H9 (cell line): ENCODE measurements around the gene DENND6B. TPM values are rescaled to one million over a fixed set of nuclear protein-coding genes. Genes with fewer than 3 reads are reported as not detected.
A peak's percentile ranks its signal among the peaks of the same experiment; 100 is the strongest.

Experiments used
- DNase-seq: peaks from one replicate; pipeline ENCODE4 v3.0.0-alpha.2; 2017
- H2AFZ ChIP-seq: one replicate; pipeline ENCODE4 v1.6.1; 2013; ENCODE audit warnings: mild to moderate bottlenecking, low read length, control low read depth, moderate library complexity
- H2AK5ac ChIP-seq: 2 replicates; pipeline ENCODE4 v1.6.1; 2013; ENCODE audit warnings: low read length, control low read depth, mixed read lengths; ENCODE audit not compliant: insufficient read length
- H2BK120ac ChIP-seq: one replicate; pipeline ENCODE4 v1.6.1; 2013; ENCODE audit warnings: low read depth, mild to moderate bottlenecking, low read length, control low read depth, inconsistent platforms; ENCODE audit not compliant: poor library complexity, severe bottlenecking
- H2BK12ac ChIP-seq: 2 replicates; pipeline ENCODE4 v1.6.1; 2013; ENCODE audit warnings: low read length, control low read depth, mixed read lengths, low read depth; ENCODE audit not compliant: insufficient read length
- H2BK15ac ChIP-seq: 2 replicates; pipeline ENCODE4 v1.6.1; 2013; ENCODE audit warnings: low read depth, low read length, control low read depth
- H2BK20ac ChIP-seq: one replicate; pipeline ENCODE4 v1.6.1; 2013; ENCODE audit warnings: low read depth, mild to moderate bottlenecking, low read length, control low read depth, inconsistent platforms; ENCODE audit not compliant: poor library complexity, severe bottlenecking
- H2BK5ac ChIP-seq: 2 replicates; pipeline ENCODE4 v1.6.1; 2013; ENCODE audit warnings: low read length, control low read depth, mixed read lengths; ENCODE audit not compliant: insufficient read length
- H3K14ac ChIP-seq: 2 replicates; pipeline ENCODE4 v1.6.1; 2013; ENCODE audit warnings: low read length, control low read depth; ENCODE audit not compliant: insufficient read depth
- H3K18ac ChIP-seq: 2 replicates; pipeline ENCODE4 v1.6.1; 2013; ENCODE audit warnings: low read depth, mild to moderate bottlenecking, mixed read lengths, low read length, control low read depth; ENCODE audit not compliant: insufficient read length
- H3K23ac ChIP-seq: 2 replicates; pipeline ENCODE4 v1.6.1; 2013; ENCODE audit warnings: low read length, control low read depth, mixed read lengths, low read depth; ENCODE audit not compliant: insufficient read length
- H3K23me2 ChIP-seq: 2 replicates; pipeline ENCODE4 v1.6.1; 2013; ENCODE audit warnings: low read depth, mild to moderate bottlenecking, mixed read lengths, low read length, control low read depth; ENCODE audit not compliant: insufficient read length, poor library complexity, severe bottlenecking
- H3K27ac ChIP-seq: 2 replicates; pipeline ENCODE4 v1.5.1; 2013; ENCODE audit warnings: low read length, control low read depth, mixed read lengths, low read depth; ENCODE audit not compliant: insufficient read length
- H3K27me3 ChIP-seq: 2 replicates; pipeline ENCODE4 v1.6.1; 2013; ENCODE audit warnings: low read length, control low read depth, inconsistent platforms; ENCODE audit not compliant: insufficient read depth
- H3K4ac ChIP-seq: 2 replicates; pipeline ENCODE4 v1.6.1; 2013; ENCODE audit warnings: low read depth, mild to moderate bottlenecking, control low read depth, inconsistent platforms, low read length, moderate library complexity
- H3K4me1 ChIP-seq: 2 replicates; pipeline ENCODE4 v1.6.1; 2013; ENCODE audit warnings: low read length, control low read depth, inconsistent platforms; ENCODE audit not compliant: insufficient read depth
- H3K4me2 ChIP-seq: 2 replicates; pipeline ENCODE4 v1.6.1; 2013; ENCODE audit warnings: low read length, control low read depth, mixed read lengths; ENCODE audit not compliant: insufficient read length, insufficient read depth
- H3K56ac ChIP-seq: 2 replicates; pipeline ENCODE4 v1.6.1; 2013; ENCODE audit warnings: low read depth, mild to moderate bottlenecking, mixed read lengths, low read length, control low read depth; ENCODE audit not compliant: insufficient read length
- H3K79me1 ChIP-seq: 2 replicates; pipeline ENCODE4 v1.6.1; 2013; ENCODE audit warnings: low read depth, mild to moderate bottlenecking, moderate library complexity, low read length, control low read depth, inconsistent platforms; ENCODE audit not compliant: insufficient read depth, poor library complexity, severe bottlenecking
- H3K79me2 ChIP-seq: 2 replicates; pipeline ENCODE4 v1.6.1; 2013; ENCODE audit warnings: low read length, control low read depth, inconsistent platforms; ENCODE audit not compliant: insufficient read depth
- H3K9ac ChIP-seq: 2 replicates; pipeline ENCODE4 v1.6.1; 2013; ENCODE audit warnings: low read length, control low read depth, mixed read lengths; ENCODE audit not compliant: insufficient read length; ENCODE audit errors: extremely low read depth
- H3K9me3 ChIP-seq: one replicate; pipeline ENCODE4 v1.6.1; 2013; ENCODE audit warnings: low read depth, low read length, inconsistent platforms; ENCODE audit not compliant: control insufficient read depth
- H3T11ph ChIP-seq: one replicate; pipeline ENCODE4 v1.6.1; 2013; ENCODE audit warnings: mild to moderate bottlenecking, low read length, control low read depth, inconsistent platforms
- H4K20me1 ChIP-seq: one replicate; pipeline ENCODE4 v1.6.1; 2013; ENCODE audit not compliant: control insufficient read depth, insufficient read length, insufficient read depth
- H4K5ac ChIP-seq: 2 replicates; pipeline ENCODE4 v1.6.1; 2013; ENCODE audit warnings: low read depth, mild to moderate bottlenecking, mixed read lengths, low read length, control low read depth; ENCODE audit not compliant: insufficient read length
- H4K8ac ChIP-seq: replicated peaks from 2 replicates; pipeline ENCODE4 v1.6.1; 2013; ENCODE audit warnings: low read length, control low read depth, mixed read lengths, low read depth; ENCODE audit not compliant: insufficient read length
- H4K91ac ChIP-seq: 2 replicates; pipeline ENCODE4 v1.6.1; 2013; ENCODE audit warnings: low read depth, mild to moderate bottlenecking, moderate library complexity, mixed read lengths, low read length, control low read depth; ENCODE audit not compliant: insufficient read length
- H3K27ac Mint-ChIP-seq, 3 experiments: 2 replicates in 2 of 3; 3 replicates in 1 of 3; pipeline ENCODE4 v1.8.0; 2020 to 2021; ENCODE audit warnings: mixed read lengths in 3 of 3, mild to moderate bottlenecking in 1 of 3, moderate library complexity in 1 of 3
- H3K27me3 Mint-ChIP-seq: 2 replicates; pipeline ENCODE4 v1.8.0; 2021; ENCODE audit warnings: low read depth, mild to moderate bottlenecking, moderate library complexity, mixed read lengths
- H3K36me3 Mint-ChIP-seq, 3 experiments: 2 replicates in 2 of 3; 3 replicates in 1 of 3; pipeline ENCODE4 v1.8.0; 2020 to 2021; ENCODE audit warnings: low read depth in 3 of 3, mixed read lengths in 3 of 3; ENCODE audit not compliant: insufficient read depth in 1 of 3
- H3K4me1 Mint-ChIP-seq, 2 experiments: 2 replicates each; pipeline ENCODE4 v1.8.0; 2020; ENCODE audit warnings: mixed read lengths in 2 of 2
- H3K4me3 Mint-ChIP-seq, 2 experiments: 2 replicates in 1 of 2; 3 replicates in 1 of 2; pipeline ENCODE4 v1.8.0; 2020 to 2021; ENCODE audit warnings: mild to moderate bottlenecking in 2 of 2, mixed read lengths in 2 of 2, moderate library complexity in 1 of 2
- H3K9me3 Mint-ChIP-seq, 2 experiments: 2 replicates in 1 of 2; 3 replicates in 1 of 2; pipeline ENCODE4 v1.8.0; 2020; ENCODE audit warnings: mild to moderate bottlenecking in 2 of 2, mixed read lengths in 2 of 2, moderate library complexity in 1 of 2
- CTCF ChIP-seq: fragments of 200-600 bp; sonication (generic); conservative IDR thresholded peaks from 3 replicates; pipeline ENCODE4 v1.8.0; 2021; ENCODE audit warnings: antibody characterized with exemption, mild to moderate bottlenecking
- WGBS: extraction: QIAGEN DNeasy Blood & Tissue Kit; methylation state at CpG from one replicate; pipeline ENCODE4 v1.1.7; 2013; ENCODE audit warnings: missing lambda C conversion rate, low lambda C conversion rate, mixed read lengths; ENCODE audit not compliant: insufficient read length; ENCODE audit errors: extremely low coverage; 5-methylcytosine and 5-hydroxymethylcytosine counted together
- total RNA-seq: library from RNA; stranded (reverse); gene quantifications from 2 replicates; pipeline ENCODE4 v1.2.1, GENCODE V29; 2021

The DENND6B gene
- total RNA-seq, 1 experiment from 2014 or later, result 1.5 TPM

- H3K4me1 Mint-ChIP-seq, result peaks cover 15 to 25% of the 10 kb centered on the region in 2 experiments
- no peaks in the 10 kb centered on the region for H3K27me3 Mint-ChIP-seq
- no peak overlapping the region for H4K91ac ChIP-seq
- WGBS, result no CpG with 5 or more reads among the region's 29 CpGs
- no peak overlapping the region for H3T11ph ChIP-seq
- H3K27me3 ChIP-seq, result no peaks in the 10 kb centered on the region
- H3K36me3 Mint-ChIP-seq, result peaks cover 5 to 15% (median 15%) of the 10 kb centered on the region in 3 experiments; a peak in 6 of 7 replicates
- H2BK15ac ChIP-seq, result no peak overlapping the region
- H3K56ac ChIP-seq, result no peak overlapping the region
- H4K20me1 ChIP-seq, result no peaks in the 10 kb centered on the region
- H3K79me1 ChIP-seq, result peaks cover 2% of the 10 kb centered on the region
- no peak overlapping the region for H3K23ac ChIP-seq
- no peak overlapping the region for H3K27ac ChIP-seq
- H2BK120ac ChIP-seq, result no peak overlapping the region
- H3K18ac ChIP-seq, result peak overlapping the region; percentile 16
- H2BK5ac ChIP-seq, result no peak overlapping the region
- no peak overlapping the region for H2AFZ ChIP-seq
- no peaks in the 10 kb centered on the region for H3K9me3 ChIP-seq
- H4K8ac ChIP-seq, result no peak overlapping the region
- H3K27ac Mint-ChIP-seq, result peak overlapping the region; percentile 56 to 96 (median 85)
- H3K4me3 Mint-ChIP-seq, result peak overlapping the region; percentile 40 to 67
- H2BK20ac ChIP-seq, result no peak overlapping the region
- peaks cover 3% of the 10 kb centered on the region; the same call in 1 of the 2 replicates for H3K79me2 ChIP-seq
- 0 out of 2 replicates have a peak overlapping the region, but pooled peaks have one; percentile 84 for H3K14ac ChIP-seq
- peak overlapping the region; percentile 64; the same call in 1 of the 2 replicates for H3K4ac ChIP-seq
- no peaks in the 10 kb centered on the region for H3K4me1 ChIP-seq
- no peaks in the 10 kb centered on the region for H3K23me2 ChIP-seq
- H3K9me3 Mint-ChIP-seq, result no peaks in the 10 kb centered on the region; a peak in 1 of 5 replicates
- H2AK5ac ChIP-seq, result no peak overlapping the region
- no peak overlapping the region for H3K9ac ChIP-seq
- peak overlapping the region; percentile 12 for H3K4me2 ChIP-seq
- no peak overlapping the region for H4K5ac ChIP-seq
- H2BK12ac ChIP-seq, result no peak overlapping the region
- TF ChIP-seq CTCF, result no peak
- no peak for DNase-seq
Observed at GRCh38 chr22:50292643-50293440, 34.0 kb downstream of the DENND6B start.
